MM.1S (cell line): ENCODE data around the gene BEAN1.
"Not testable (repeated sequence)": the region's sequence is repeated elsewhere in the genome, so short reads cannot be mapped to it uniquely, and the experiment has no call there.

Experiments
- CTCF ChIP-seq: fragments of 300-600 bp; sonication (generic); IDR thresholded peaks from 2 replicates; pipeline ENCODE4 v1.5.1; 2016; ENCODE audit warnings: antibody characterized with exemption, low read length, mixed read lengths
- EZH2 ChIP-seq: fragments of 300-600 bp; sonication (generic); optimal IDR thresholded peaks from 2 replicates; pipeline ENCODE3; 2017; ENCODE audit warnings: low read depth, mild to moderate bottlenecking, antibody characterized with exemption, low read length, mixed read lengths
- EZH2phosphoT487 ChIP-seq: fragments of 300-600 bp; sonication (generic); IDR thresholded peaks from 2 replicates; pipeline ENCODE4 v1.6.1; 2018; ENCODE audit warnings: antibody characterized with exemption, low read length

DNA sequence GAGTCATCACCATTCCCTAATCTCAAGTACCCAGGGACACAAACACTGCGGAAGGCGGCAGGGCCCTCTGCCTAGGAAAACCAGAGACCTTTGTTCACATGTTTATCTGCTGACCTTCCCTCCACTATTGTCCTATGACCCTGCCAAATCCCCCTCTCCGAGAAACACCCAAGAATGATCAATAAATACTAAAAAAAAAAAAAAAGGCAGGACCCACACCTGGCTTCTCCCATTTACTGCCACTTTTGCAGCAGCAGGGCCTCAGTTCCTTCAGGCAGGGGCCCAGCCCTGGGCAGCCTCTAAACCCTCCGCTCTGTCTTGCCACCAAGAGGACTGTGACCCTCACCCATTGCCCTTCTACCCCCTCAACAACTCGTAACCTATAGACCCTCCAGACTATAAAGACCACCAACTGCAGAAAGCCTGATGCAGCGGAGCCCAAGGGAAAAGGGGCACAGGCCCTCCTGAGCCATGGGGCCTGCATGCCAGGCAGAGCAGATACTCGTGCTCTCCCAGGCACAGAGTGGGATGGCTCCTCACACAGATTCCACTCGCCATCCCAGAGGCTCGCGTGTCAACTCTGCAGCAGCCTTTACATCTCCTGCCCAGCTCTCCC lies 88.0 kb downstream of the BEAN1 start:
- TF ChIP-seq CTCF, EZH2, EZH2phosphoT487: not testable (repeated sequence)
